Left forelimb (tissue), 1 donor: Measurements from ENCODE around the gene MS4A6E.

Experiments
- DNase-seq: peaks from one replicate; pipeline ENCODE4 v3.0.0-alpha.2; 2018; ENCODE audit warnings: low spot score

MS4A6E gene

DNA sequence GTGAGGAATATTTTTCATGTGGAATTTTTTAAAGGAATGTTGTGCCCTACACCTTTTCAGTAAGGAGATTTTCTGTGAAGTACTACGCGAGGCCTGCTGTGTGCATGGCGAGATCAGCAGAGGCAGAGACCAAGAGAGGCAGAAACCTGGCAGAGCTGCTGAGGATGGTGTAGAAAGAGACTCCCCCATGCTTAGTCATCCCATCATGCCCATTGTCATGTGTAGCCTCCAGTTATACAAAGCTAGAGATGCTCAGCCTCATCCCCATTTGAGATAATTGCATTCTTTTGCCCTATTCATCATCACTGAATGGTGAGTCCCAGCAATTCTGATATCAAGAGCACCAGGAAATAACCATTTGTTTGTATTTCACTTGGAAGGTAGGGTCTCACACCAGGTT, 48.3 kb downstream of the MS4A6E start:
- no peak for DNase-seq

GRCh38 chr11:60376601-60377000, 49.5 kb downstream of the MS4A6E start:
- DNase-seq = no peak

DNA sequence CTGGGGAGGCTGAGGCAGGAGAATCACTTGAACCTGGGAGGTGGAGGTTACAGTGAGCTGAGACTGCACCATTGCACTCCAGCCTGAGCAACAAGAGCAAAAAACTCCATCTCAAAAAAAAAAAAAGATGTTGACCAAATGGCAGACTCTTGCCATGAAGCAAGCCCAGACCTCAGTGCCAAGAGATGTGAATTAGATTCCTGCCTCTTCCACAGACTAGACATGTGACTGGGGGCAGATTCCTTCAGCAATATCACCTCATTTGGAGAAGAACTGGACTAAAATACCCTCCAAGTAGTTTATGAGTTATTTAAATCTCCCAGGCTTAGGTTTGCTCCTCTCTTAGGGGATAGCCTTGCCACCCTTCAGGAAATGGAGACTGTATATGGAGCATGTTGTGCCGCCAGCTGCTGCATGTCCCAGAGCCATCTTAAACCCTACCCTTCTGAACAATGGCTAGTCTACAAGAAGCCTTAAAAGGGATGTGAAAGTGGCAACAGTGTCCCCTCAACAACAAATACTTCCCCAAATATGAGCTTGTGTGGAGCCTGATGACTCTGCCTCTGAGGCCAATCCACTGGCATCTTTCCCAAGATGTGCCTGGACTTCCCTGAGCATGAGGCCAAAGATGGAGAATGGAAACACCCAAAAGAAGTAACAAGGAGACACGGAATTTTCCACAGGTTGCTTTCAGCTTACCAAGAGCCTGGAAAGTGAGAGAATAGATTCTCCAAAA, 50.5 kb downstream of the MS4A6E start:
- DNase-seq = no peak

DNA sequence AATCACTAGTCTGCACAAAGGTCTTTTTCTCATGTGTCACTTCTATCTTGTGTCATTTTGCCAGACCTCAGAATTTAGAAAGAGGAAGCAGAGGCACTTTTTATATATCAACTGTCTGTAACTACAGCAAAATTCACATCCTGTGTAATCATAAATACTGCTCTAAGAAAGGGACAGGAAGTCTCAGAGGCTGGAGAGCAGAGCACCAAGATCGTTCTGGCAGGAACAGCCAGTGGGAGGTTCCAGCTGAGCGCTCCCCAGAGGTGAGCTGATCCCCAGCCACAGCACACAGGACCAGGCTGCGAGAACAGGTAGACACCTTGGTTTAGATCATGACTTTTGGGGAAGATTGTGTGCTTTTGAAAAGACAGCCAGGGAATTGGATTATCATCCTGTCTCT, 51.3 kb downstream of the MS4A6E start, which contains the start of gene MS4A7:
Gene MS4A7, plus strand, starts transcription at position 179 of the 400 bp plus-strand sequence. CDS start 4,610 bp downstream, outside the sequence.
- DNase-seq = no peak

DNA sequence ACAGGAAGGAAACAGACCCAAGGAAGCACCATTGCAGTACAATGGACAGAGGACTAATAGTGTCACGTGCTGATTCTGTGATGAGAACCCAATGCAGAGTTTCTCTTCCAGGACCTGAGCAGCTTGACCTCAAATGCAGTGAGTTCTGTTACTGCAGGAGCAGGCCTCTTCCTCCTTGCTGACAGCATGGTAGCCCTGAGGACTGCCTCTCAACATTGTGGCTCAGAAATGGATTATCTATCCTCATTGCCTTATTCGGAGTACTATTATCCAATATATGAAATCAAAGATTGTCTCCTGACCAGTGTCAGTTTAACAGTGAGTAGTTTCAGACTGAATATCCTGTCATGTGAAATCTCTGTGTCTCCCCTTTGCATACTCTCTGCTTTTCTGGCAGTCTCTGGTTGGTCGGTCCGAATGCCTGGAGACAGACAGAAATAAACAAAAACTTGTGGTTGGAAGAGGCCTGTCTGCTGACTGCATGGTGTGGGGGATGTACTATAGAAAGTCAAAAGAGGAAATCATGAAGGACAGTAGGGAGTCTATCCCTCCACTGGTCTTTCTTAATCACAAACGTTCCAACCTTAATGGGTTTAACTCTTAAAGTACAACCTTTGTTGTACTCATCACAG, 62.3 kb downstream of the MS4A6E start:
- DNase-seq = no peak

- no peak for DNase-seq
These were observed 63.4 kb downstream of the MS4A6E start for GRCh38 chr11:60390419-60390818.
